ENCODE measurements around the gene GDF11.
"Not testable (repeated sequence)": the region's sequence is repeated elsewhere in the genome, so short reads cannot be mapped to it uniquely, and the experiment has no call there.

Gene GDF11

GRCh38 chr12:55743406-55744339 is 751 bp downstream of the GDF11 start:
- DNase-seq = peak; percentile 55

- no peak for DNase-seq
Observed at GRCh38 chr12:55744340-55745030, 1.6 kb downstream of the GDF11 start.

- no peak for DNase-seq
Observed at GRCh38 chr12:55745361-55746173, 2.6 kb downstream of the GDF11 start.

GRCh38 chr12:55746174-55746912 is 3.4 kb downstream of the GDF11 start:
- DNase-seq = no peak

- no peak for DNase-seq
Observed at GRCh38 chr12:55746913-55747231, 4.0 kb downstream of the GDF11 start.

- no peak for DNase-seq
Observed at GRCh38 chr12:55748230-55748993, 5.5 kb downstream of the GDF11 start.

- DNase-seq = no peak
Observed at GRCh38 chr12:55755246-55755645, 12.3 kb downstream of the GDF11 start.

- DNase-seq = no peak
Observed at GRCh38 chr12:55757701-55758100, 14.8 kb downstream of the GDF11 start.

- not testable (repeated sequence) for DNase-seq
Observed at GRCh38 chr12:55758575-55758974, 15.7 kb downstream of the GDF11 start.

GRCh38 chr12:55760663-55761062 is 17.7 kb downstream of the GDF11 start:
- no peak for DNase-seq

GRCh38 chr12:55762646-55763045 is 19.7 kb downstream of the GDF11 start:
- no peak for DNase-seq

GRCh38 chr12:55765736-55766290 is 22.9 kb downstream of the GDF11 start:
- DNase-seq = no peak

GRCh38 chr12:55767156-55767555 is 24.2 kb downstream of the GDF11 start:
- DNase-seq = no peak

- DNase-seq = no peak
Observed at GRCh38 chr12:55771736-55772135, 28.8 kb downstream of the GDF11 start.

- no peak for DNase-seq
Observed at GRCh38 chr12:55777856-55778255, 34.9 kb downstream of the GDF11 start.

- DNase-seq = peak; percentile 52
Observed at GRCh38 chr12:55780685-55781084, 37.8 kb downstream of the GDF11 start.

GRCh38 chr12:55788546-55788945 is 45.6 kb downstream of the GDF11 start:
- no peak for DNase-seq

- DNase-seq = no peak
Observed at GRCh38 chr12:55789171-55789570, 46.2 kb downstream of the GDF11 start.

GRCh38 chr12:55789893-55790292 is 47.0 kb downstream of the GDF11 start:
- no peak for DNase-seq

GRCh38 chr12:55795950-55796349 is 53.0 kb downstream of the GDF11 start:
- no peak for DNase-seq

- peak; percentile 37 for DNase-seq
Observed at GRCh38 chr12:55797068-55797467, 54.1 kb downstream of the GDF11 start.

- no peak for DNase-seq
Observed at GRCh38 chr12:55797550-55797949, 54.6 kb downstream of the GDF11 start.

Measured in MV-4-11 (cell line).